Fibroblast of skin of abdomen (primary cell): Measurements from ENCODE around the gene INTS6.

ENCODE experiments used
- DNase-seq: peaks from one replicate; pipeline ENCODE4 v3.0.0-alpha.2; 2013

The INTS6 gene

GRCh38 chr13:51405176-51405575 is 47.7 kb downstream of the INTS6 start:
- no peak for DNase-seq

DNA sequence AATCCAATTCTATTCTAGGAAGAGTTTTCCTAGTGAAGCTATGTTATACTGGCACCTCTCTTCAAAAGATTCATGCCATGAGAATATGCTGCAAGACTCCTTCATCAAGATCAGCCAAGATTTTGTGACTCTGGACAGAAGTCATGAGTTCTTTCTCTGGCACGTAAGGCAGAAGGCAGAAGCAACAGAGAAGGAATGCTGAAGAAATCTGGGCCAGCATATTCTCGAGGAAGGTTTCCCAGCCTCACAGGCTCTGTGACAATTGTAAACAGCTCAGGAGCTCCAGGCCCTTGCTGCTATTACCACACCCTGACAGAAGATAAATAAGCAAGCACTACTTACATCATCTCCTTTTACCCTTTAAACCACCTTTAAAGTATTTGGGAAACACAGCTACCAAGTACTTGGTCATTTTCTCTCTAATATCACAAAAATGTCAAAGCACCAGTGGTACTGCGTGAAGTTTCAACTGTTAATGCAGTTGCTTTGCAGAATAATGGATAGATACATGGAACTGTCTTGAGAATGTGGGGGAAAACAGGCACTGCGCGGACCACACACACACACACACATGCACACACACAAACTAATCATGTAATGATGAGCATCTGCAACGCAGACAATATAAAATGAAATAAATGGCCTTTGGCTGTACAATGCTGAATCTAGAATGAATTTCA is 55.4 kb downstream of the INTS6 start:
- DNase-seq: peak; percentile 55

GRCh38 chr13:51396352-51396751 is 56.5 kb downstream of the INTS6 start:
- DNase-seq: peak; percentile 31

- DNase-seq: no peak
Measured at GRCh38 chr13:51394724-51395123, 58.1 kb downstream of the INTS6 start.

DNA sequence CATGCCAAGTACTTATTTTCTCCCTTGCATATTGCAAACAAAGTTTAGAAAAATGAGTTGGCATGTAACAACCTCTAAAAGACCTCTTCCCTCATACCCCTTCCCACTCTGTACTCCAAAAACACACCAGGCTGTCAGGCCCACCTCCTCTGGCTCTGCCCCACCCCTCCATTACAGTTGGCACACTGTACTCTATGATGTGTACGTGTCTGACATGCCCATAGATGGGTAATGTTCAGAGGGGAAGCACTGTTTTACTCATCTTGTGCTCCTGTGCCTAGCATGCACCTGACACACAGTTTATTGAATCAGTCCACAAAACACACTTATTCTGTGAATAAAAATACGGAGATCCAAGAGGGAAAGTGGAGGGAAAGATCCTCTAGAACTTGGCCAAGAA is 67.7 kb downstream of the INTS6 start:
- DNase-seq: no peak

DNA sequence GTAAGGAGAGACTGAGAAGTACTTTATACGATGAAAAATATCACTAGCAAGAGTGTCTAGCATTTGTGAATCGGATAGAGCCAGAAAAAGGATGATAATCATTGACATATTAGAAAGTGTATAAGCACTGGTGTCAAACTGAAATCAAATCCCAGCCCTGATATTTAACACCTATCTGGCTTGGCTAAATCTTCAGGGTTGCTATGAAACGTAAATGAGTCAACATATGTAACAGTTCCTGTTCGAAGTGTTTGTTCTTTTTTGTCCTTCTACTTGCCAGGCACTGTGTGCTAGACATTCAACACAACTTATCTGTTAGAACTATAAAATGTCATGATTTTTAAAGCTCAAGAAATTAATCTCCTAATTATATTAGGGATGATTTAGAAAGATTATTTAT is 72.6 kb downstream of the INTS6 start:
- no peak for DNase-seq

DNA sequence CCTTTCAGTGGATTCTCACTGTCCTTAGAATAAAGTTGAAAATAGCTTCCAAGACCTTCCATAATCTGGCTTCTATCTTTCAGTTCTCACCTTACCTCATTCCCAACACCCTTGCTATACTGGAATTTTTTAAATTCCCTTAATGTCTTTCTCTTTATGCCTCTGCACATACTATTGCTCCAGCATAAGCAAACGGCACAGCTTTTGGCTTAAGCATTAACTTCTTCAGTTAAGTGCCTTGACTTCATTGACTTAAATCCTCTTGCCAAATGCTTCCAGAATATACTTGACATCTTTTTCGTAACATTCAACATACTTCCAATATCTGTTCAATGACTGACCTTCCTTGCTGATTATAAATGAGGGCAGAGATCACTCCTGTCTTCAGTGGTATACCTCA is 79.4 kb downstream of the INTS6 start:
- DNase-seq: no peak

- DNase-seq: no peak
Measured at GRCh38 chr13:51371768-51372399, 81.0 kb downstream of the INTS6 start.

GRCh38 chr13:51370811-51371210 is 82.0 kb downstream of the INTS6 start:
- DNase-seq: no peak

DNA sequence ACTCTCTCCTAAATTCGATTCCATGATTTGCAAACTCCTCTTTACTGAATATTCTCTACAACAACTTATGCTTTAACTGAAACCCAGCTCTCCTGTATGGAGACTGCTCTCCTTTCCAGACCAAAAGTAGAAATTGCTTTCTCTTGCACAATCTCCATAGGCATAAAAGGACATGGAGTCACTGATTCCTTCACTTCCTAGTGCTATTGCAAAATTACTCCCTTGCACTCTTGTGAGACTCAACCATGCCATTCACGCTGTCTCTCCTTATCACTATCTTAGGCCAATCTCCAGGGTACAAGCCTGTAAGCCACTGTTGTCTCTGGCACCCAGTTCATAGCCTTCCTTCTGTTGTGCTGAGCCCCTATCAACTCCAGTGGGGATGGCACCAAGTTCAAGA is 82.7 kb downstream of the INTS6 start:
- DNase-seq: peak; percentile 36

- peak; percentile 85 for DNase-seq
Measured at GRCh38 chr13:51364404-51365008, 88.3 kb downstream of the INTS6 start.

DNA sequence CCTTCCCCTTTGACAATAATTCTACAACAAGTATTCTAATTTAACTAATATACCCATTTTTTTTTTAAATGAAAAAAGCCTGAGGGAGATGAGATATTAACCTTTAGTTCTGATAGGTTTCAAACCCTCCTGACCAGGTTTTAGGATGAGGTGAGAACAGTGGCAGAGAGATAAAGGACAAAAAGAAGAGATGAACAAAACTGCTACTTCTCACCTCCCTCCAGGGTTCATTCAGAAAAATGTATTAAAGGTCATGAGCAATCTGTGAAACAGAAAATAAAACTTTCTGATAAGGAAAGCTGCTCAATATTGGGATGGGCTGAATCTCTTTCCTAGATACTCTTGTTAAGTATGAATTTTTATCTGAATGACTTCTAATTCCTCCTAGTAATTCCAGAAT is 89.2 kb downstream of the INTS6 start:
- DNase-seq: no peak

- DNase-seq: peak; percentile 66
Measured at GRCh38 chr13:51361106-51361505, 91.7 kb downstream of the INTS6 start.

- DNase-seq: no peak
Measured at GRCh38 chr13:51360489-51360888, 92.3 kb downstream of the INTS6 start.

DNA sequence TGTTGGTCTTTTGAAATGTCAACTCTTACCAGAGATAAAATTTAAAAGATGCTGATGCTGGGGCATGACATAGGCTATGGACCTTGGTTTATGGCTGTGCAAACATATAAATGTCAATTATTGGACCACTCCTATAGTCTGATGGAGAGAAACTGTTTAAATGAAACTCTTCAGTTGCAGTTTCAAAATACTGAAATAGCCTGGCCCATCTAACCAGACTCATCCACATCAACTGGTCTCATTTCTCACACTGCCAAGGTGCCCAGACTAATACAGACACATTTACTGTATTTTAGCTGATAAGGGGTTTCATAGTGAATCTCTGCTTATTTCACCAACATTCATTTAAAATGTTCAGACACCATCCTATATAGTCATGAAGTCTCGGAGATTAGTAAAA is 93.5 kb downstream of the INTS6 start:
- DNase-seq: no peak

- DNase-seq: no peak
Measured at GRCh38 chr13:51357928-51358595, 94.8 kb downstream of the INTS6 start.

DNA sequence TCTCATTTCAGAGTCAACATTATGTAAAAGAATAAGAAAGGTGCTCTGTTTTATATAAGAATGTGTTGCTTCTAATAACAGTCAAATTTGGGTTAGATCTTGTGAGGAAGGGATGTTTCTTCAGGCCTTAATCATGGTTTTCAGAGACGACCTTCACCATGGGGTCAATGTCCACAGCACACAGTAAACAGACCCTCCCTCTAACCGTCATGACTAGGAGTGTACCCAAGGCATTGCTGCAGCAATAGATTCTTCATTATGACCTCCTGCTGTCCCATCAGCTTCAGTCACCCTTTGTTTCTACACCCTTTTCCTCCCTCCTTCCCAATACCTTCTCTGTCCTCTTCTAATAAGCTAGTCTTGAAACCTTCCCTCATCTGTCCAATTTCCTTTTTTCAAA is 97.6 kb downstream of the INTS6 start:
- no peak for DNase-seq

DNA sequence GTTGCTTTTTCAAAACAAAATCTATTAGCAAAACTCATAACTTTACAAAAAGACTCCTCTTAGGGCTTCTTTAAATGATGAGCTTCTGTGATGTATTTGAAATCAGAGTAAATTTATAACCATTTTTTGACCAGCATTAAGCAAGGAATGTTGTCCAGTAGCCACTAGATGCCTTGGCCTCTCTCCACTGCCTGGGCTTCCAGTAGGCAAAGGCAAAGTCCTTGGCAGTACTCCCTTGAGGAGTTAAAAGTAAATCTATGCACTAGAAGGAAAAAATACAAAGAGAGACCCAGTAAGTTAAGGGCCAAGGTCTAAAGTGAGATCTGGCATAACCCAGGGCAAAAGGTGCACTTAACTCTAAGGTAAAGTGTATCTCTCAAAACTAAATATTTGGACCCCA is 103.8 kb downstream of the INTS6 start:
- no peak for DNase-seq

DNA sequence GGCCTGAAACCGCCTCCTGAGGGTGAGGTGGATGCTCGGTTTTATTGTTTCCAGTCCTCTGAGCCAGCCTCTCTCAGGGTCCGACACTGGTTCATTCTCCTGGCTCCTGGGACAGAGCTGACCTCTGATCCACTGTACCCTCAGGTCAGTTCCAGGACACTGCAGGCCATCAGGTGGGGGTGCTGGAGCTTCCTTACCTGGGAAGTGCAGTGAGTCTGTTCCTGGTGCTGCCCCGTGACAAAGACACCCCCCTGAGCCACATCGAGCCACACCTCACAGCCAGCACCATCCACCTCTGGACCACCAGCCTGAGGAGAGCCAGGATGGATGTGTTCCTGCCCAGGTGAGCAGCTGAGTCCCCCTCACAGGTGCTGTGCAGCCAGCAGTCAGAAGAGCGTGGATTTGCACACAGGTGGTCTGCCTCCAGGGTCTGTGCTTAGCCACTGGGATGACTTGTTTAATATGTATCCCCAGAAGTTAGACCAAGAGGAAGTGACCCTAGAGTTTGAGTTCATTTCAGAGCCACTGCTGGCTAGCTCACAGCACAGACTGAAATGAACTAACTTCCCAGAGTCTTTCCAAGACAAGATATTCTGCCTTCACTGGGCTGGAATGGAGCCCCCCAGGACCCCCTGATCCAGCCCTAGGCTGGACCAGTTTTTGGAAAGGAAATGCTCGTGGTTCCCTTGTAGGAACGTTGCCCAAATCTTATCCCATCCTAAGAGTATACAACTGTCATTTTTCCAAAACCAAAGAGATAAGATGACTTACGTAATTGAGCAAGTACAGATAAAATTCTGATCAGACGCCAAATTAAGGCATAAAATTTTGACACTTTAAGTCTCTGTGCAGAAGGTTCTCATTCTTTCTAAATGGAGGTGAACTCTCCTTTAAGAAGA is 104.5 kb downstream of the INTS6 start:
- no peak for DNase-seq

DNA sequence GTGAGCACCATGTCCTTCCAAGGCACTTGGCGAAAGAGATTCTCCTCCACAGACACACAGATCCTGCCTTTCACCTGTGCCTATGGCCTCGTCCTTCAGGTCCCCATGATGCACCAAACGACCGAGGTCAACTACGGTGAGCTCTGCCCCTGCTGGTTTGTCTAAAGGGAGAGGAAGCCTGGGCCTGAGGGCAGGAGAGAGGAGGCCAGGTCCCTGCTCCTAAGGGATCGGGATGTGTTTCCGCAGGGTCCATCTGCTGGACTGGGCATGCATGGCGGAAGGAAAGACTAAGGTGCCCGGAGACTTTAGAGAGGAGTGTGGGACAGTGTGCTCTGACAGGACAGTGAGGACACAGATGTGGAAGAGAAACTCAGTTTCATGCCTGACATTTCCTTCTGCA is 105.7 kb downstream of the INTS6 start:
- no peak for DNase-seq

DNA sequence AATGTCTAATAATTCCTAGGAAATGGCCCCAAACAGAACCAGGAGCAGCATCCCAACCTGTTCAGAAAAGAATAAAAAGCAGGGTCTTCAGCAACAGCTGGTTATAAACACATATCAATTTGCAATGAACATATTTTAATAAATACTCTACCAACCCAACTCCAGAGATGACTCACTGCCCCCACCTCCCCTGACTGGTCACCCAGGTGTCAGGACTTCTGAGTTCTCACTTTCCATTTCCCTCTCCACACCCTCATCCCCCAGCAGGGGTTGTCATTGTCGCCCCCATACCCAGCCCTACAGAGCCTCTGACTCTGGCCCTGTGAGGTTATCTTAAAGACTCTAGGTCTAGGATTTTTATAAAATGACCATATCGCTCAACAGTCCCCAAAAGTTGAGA is 106.4 kb downstream of the INTS6 start:
- no peak for DNase-seq

DNA sequence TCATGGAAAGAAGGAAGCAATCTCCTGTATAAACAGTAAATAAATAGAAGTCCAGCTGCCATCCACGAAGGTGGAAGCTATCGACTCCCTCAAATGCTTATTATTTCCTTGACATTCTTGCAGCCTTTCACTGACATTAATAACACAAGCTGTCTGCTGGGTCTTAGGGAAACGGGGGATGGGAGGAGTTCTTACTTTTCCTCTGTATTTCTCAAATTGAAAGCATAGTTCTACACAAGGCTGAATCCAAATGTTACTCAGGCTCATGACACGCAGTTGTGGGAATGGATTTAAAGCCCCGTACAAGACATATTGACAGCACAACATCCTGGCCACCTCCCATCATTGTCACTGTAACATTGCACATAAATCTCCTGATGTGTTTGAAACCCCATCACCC is 109.4 kb downstream of the INTS6 start:
- DNase-seq: peak; percentile 55

DNA sequence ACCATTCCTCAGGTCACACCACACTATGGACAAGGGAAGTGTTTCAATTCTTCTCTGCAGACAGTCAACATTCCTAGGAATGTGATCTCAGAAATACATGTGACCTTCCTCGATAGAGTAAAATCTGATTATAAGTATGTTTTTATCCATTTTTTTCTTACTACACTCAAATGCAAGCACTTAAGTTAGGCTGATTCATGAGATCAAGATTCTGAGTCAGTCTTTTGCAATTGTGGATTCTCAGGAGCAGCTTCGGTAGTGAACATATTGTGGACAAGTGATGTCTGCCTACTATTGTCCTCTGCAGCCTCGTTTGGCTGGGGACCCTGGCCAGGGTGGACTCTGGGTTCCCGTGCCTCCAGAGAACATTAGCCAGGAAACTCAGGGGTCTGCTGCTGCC is 110.1 kb downstream of the INTS6 start:
- peak; percentile 72 for DNase-seq
